NT2/D1 (cell line): ENCODE measurements around the gene AGMAT.

ENCODE experiments used
- DNase-seq: peaks from one replicate; pipeline ENCODE4 v3.0.0-alpha.2; 2011; ENCODE audit warnings: low read depth, low spot score
- H3K27me3 ChIP-seq: 2 replicates; pipeline ENCODE4 v1.6.0; 2011; ENCODE audit warnings: mild to moderate bottlenecking; ENCODE audit not compliant: insufficient read length, insufficient read depth
- H3K36me3 ChIP-seq: 2 replicates; pipeline ENCODE4 v1.6.1; 2011; ENCODE audit warnings: mild to moderate bottlenecking, low read length, mixed read lengths; ENCODE audit not compliant: insufficient read depth, insufficient read length
- H3K4me1 ChIP-seq: 2 replicates; pipeline ENCODE4 v1.5.1; 2011; ENCODE audit not compliant: insufficient read depth, insufficient read length
- H3K4me3 ChIP-seq: 2 replicates; pipeline ENCODE4 v1.5.1; 2011; ENCODE audit warnings: low read depth; ENCODE audit not compliant: insufficient read length
- H3K9ac ChIP-seq: 2 replicates; pipeline ENCODE4 v1.6.0; 2011; ENCODE audit warnings: low read depth; ENCODE audit not compliant: insufficient read length
- H3K9me3 ChIP-seq: 2 replicates; pipeline ENCODE4 v1.5.1; 2011; ENCODE audit warnings: mild to moderate bottlenecking, low read length; ENCODE audit not compliant: insufficient read depth
- SUZ12 ChIP-seq: IDR thresholded peaks from 2 replicates; pipeline ENCODE4 v1.6.1; 2011; ENCODE audit not compliant: insufficient read length, insufficient read depth; ENCODE audit errors: extremely low read depth
- YY1 ChIP-seq: IDR thresholded peaks from 2 replicates; pipeline ENCODE4 v1.6.1; 2011; ENCODE audit not compliant: insufficient read length, insufficient read depth
- ZNF274 ChIP-seq: IDR thresholded peaks from 2 replicates; pipeline ENCODE4 v1.6.1; 2011; ENCODE audit warnings: mild to moderate bottlenecking, low read depth, low read length

Gene AGMAT

GRCh38 chr1:15624133-15624714, 39.4 kb upstream of the AGMAT start:
- Histone ChIP-seq H3K4me1 (no peaks in the 10 kb centered on the region), H3K36me3 (peaks cover 24% of the 10 kb centered on the region)
- TF ChIP-seq ZNF274 (no peak), SUZ12 (no peak)

DNA sequence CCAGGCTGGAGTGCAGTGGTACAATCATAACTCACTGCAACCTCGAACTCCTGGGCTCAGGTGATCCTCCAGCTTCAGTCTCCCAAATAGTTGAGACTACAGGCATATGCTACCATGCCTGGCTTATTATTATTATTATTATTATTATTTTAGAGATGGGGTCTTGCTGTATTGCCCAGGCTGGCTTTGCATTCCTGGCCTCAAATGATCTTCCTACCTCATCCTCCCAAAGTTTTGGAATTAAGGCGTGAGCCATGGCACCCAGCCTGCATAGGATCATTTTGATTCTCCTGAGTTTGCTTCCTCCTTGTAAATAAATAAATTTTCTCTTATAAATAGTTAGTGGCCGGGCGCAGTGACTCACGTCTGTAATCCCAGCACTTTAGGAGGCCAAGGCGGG, 38.6 kb upstream of the AGMAT start:
- H3K9me3 ChIP-seq: no peaks in the 10 kb centered on the region
- no peak for DNase-seq
- no peaks in the 10 kb centered on the region for H3K27me3 ChIP-seq
- TF ChIP-seq ZNF274: no peak
- TF ChIP-seq SUZ12: no peak
- no peak for TF ChIP-seq YY1
- H3K4me3 ChIP-seq: no peak overlapping the region
- H3K4me1 ChIP-seq: no peaks in the 10 kb centered on the region
- peaks cover 20% of the 10 kb centered on the region for H3K36me3 ChIP-seq
- H3K9ac ChIP-seq: no peak overlapping the region

More at GRCh38 chr1:15624133-15624714, 39.4 kb upstream of the AGMAT start:
- H3K9me3 ChIP-seq: no peaks in the 10 kb centered on the region
- H3K27me3 ChIP-seq: no peaks in the 10 kb centered on the region
- no peak overlapping the region for H3K9ac ChIP-seq
- no peak for DNase-seq
- H3K4me3 ChIP-seq: no peak overlapping the region

DNA sequence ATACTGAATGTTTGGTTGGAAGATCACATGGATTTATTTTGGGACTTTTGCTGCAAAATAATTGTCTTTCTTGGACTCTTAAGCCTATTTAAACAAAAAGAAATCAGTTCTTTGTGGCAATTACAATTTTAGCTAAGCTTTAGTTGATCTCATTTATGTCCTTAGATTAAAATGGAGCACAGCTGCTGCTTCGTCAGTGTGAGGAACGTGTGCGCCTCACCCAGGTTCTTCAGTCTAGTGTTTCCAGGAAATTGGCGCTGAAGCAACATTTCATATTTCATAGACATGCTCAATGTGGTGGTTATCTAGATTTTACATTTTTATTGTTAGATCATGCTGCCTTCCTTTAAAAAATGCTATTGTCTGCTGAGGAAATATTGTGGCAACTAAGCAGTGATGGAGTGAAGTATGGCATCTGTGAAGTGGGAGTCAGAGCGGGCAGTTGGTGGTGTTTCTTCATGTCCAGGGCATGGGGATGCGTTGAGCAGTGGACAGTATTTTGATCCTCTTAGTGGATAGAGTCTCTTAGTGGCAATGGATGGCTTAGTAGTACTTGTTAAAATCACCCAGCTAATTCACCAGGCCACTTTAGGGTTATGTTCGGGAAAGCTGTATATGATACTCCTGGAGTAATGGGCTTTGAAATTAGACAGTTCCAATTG, 38.0 kb upstream of the AGMAT start:
- no peaks in the 10 kb centered on the region for H3K9me3 ChIP-seq
- DNase-seq: no peak
- no peaks in the 10 kb centered on the region for H3K4me1 ChIP-seq
- peaks cover 20% of the 10 kb centered on the region for H3K36me3 ChIP-seq
- no peak overlapping the region for H3K4me3 ChIP-seq
- TF ChIP-seq YY1 (no peak), SUZ12 (no peak), ZNF274 (no peak)
- no peak overlapping the region for H3K9ac ChIP-seq
- H3K27me3 ChIP-seq: no peaks in the 10 kb centered on the region

- Histone ChIP-seq H3K9me3 (no peaks in the 10 kb centered on the region), H3K27me3 (no peaks in the 10 kb centered on the region), H3K9ac (no peak overlapping the region), H3K36me3 (peaks cover 12% of the 10 kb centered on the region), H3K4me1 (no peaks in the 10 kb centered on the region), H3K4me3 (no peak overlapping the region)
- DNase-seq: no peak
- no peak for TF ChIP-seq ZNF274
- TF ChIP-seq SUZ12: no peak
- no peak for TF ChIP-seq YY1
These were observed 37.1 kb upstream of the AGMAT start for GRCh38 chr1:15621975-15622374.

DNA sequence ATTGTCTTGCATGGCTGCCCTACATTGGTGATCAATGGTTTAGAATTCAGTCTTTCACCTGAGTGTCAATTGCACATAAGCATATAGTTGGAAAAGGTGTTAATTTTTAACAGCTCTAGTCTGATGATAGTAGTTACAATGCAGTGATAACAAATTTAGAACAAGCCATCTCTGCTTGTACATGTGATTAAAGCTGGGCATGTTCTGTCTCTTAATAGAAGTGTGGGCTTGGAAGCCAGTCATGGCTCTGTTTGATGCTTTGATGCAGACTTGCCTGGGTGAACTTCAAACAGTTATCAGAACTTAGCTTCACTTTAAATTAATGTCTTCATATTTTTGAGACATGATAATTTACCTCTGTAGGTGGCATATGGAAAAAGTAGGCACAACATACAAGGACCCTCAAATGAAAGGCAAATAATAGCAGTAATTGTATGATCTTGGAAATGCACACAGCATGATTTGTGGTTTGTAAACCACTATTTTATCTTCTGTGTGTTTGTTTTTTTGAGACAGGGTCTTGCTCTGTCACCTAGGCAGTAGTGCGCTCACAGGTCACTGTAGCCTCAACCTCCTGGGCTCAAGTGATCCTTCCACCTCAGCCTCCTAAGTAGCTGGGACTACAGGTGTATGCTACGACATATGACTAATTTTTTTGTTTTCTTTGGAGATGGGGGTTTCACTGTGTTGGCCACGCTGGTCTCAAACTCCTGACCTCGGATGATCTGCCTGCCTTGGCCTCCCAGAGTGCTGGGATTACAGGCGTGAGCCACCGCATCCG, 36.2 kb upstream of the AGMAT start:
- Histone ChIP-seq H3K9me3 (no peaks in the 10 kb centered on the region), H3K27me3 (no peaks in the 10 kb centered on the region), H3K36me3 (peaks cover 3% of the 10 kb centered on the region), H3K4me1 (no peaks in the 10 kb centered on the region), H3K9ac (no peak overlapping the region), H3K4me3 (no peak overlapping the region)
- TF ChIP-seq ZNF274 (no peak), SUZ12 (no peak), YY1 (no peak)
- no peak for DNase-seq

DNA sequence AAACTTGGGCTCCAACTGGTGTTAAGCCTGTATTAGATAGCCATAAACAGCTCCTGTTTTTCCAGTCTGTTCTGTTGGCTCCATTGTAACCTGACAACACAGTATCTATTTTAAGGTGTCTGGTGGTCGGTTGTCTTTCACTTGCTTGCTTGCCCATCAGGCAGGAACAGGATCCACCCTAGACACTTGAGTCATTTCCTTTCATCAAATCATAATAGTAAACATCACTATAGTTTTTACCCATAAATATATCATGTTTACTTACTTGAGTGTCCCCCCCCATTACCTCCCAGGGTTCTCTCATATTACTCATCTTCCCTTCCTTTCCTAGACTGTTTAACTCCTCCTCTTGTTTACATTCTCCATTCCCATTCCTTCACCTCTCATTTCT, 35.3 kb upstream of the AGMAT start:
- no peak for TF ChIP-seq ZNF274
- no peak for TF ChIP-seq SUZ12
- no peak for TF ChIP-seq YY1
- H3K4me1 ChIP-seq: no peaks in the 10 kb centered on the region
- no peak overlapping the region for H3K4me3 ChIP-seq
- no peak for DNase-seq
- no peaks in the 10 kb centered on the region for H3K9me3 ChIP-seq
- no peak overlapping the region for H3K9ac ChIP-seq
- H3K27me3 ChIP-seq: no peaks in the 10 kb centered on the region
- H3K36me3 ChIP-seq: peaks cover 1% of the 10 kb centered on the region

DNA sequence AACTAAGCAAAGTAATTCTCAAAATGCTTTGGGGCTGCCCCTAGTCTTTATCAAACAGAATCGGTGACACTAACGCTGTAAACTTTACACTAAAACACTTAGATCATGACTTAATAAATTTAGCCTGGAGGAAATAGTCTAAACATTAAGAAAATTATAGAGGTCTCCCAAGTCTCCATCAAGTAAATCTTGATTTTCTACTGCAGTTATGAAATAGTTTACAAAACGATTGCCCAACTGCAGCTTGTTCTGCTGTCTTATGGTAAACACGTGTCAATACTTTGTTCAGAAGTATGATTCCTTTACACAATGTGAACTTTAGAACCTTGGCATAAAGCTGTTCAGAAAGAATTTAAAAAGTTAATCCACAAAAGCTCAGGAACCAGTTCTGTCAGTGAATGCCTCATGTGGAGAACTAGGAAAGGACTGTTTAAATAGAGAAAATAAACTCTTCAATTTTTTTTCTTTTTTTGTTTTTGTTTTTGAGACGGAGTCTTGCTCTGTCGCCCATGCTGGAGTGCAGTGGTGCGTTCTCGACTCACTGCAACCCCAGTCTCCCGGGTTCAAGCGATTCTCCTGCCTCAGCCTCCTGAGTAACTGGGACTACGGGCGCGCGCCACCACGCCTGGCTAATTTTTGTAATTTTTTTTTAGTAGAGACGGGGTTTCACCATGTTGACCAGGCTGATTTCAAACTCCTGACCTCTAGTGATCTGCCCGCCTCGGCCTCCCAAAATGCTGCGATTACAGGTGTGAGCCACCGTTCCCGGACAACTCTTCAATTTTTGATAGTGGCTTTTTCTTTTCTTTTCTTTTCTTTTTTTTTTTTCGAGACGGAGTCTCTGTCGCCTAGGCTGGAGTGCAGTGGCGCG, 34.0 kb upstream of the AGMAT start:
- H3K4me1 ChIP-seq: no peaks in the 10 kb centered on the region
- no peaks in the 10 kb centered on the region for H3K36me3 ChIP-seq
- no peaks in the 10 kb centered on the region for H3K27me3 ChIP-seq
- H3K9me3 ChIP-seq: no peaks in the 10 kb centered on the region
- peak overlapping the region; percentile 99 for H3K9ac ChIP-seq
- H3K4me3 ChIP-seq: peak overlapping the region; percentile 98
- no peak for DNase-seq
- TF ChIP-seq SUZ12 (no peak), YY1 (no peak), ZNF274 (no peak)
